Hematopoietic multipotent progenitor cell (in vitro differentiated cells): ENCODE data around the gene PARP8. TPM values are rescaled to one million over a fixed set of nuclear protein-coding genes. Genes with fewer than 3 reads are reported as not detected.

Experiments
- DNase-seq, 3 donors: peaks; one replicate each; pipeline ENCODE4 v3.0.0-alpha.2; 2011 to 2015; ENCODE audit warnings: low read depth in 2 of 3, low spot score in 2 of 3
- total RNA-seq: library from RNA; depleted of rRNA; stranded (reverse); fragments of >200 nt; gene quantifications from one replicate; pipeline ENCODE4 v1.2.3, GENCODE V29; 2012

PARP8 gene
- total RNA-seq, 1 donor = 4.3 TPM

GRCh38 chr5:50725800-50726474 lies 59.5 kb downstream of the PARP8 start:
- no peak for DNase-seq

GRCh38 chr5:50726475-50727148 lies 60.2 kb downstream of the PARP8 start:
- DNase-seq = no peak

- DNase-seq = no peak
Observed at GRCh38 chr5:50727149-50727496, 60.7 kb downstream of the PARP8 start.

- DNase-seq = no peak
Observed at GRCh38 chr5:50727845-50728244, 61.4 kb downstream of the PARP8 start.

- DNase-seq = no peak
Observed at GRCh38 chr5:50730336-50730735, 63.9 kb downstream of the PARP8 start.

GRCh38 chr5:50730841-50731240 lies 64.4 kb downstream of the PARP8 start:
- no peak for DNase-seq

- no peak for DNase-seq
Observed at GRCh38 chr5:50733741-50734140, 67.3 kb downstream of the PARP8 start.

- no peak for DNase-seq
Observed at GRCh38 chr5:50738864-50739263, 72.4 kb downstream of the PARP8 start.

GRCh38 chr5:50740832-50741231 lies 74.4 kb downstream of the PARP8 start:
- DNase-seq = no peak

- DNase-seq = peak in 2 of 3 donors; percentile 27 to 36
Observed at GRCh38 chr5:50744776-50745175, 78.3 kb downstream of the PARP8 start.

GRCh38 chr5:50745221-50745910 lies 78.9 kb downstream of the PARP8 start:
- no peak for DNase-seq

- DNase-seq = no peak
Observed at GRCh38 chr5:50749181-50749580, 82.7 kb downstream of the PARP8 start.

- DNase-seq = no peak
Observed at GRCh38 chr5:50749873-50750272, 83.4 kb downstream of the PARP8 start.

- peak; percentile 39 to 73 (median 47) for DNase-seq
Observed at GRCh38 chr5:50751064-50751657, 84.7 kb downstream of the PARP8 start.

- DNase-seq = no peak
Observed at GRCh38 chr5:50752800-50753199, 86.4 kb downstream of the PARP8 start.

- no peak for DNase-seq
Observed at GRCh38 chr5:50759526-50760270, 93.3 kb downstream of the PARP8 start.

- DNase-seq = no peak
Observed at GRCh38 chr5:50763351-50763750, 96.9 kb downstream of the PARP8 start.

GRCh38 chr5:50763846-50764245 lies 97.4 kb downstream of the PARP8 start:
- DNase-seq = no peak

- DNase-seq = no peak
Observed at GRCh38 chr5:50766042-50766441, 99.6 kb downstream of the PARP8 start.

- DNase-seq = no peak
Observed at GRCh38 chr5:50766462-50766861, 100.0 kb downstream of the PARP8 start.

GRCh38 chr5:50766967-50767366 lies 100.5 kb downstream of the PARP8 start:
- no peak for DNase-seq
